ENCODE measurements around the gene PRKAA2. TPM values are rescaled to one million over a fixed set of nuclear protein-coding genes. Genes with fewer than 3 reads are reported as not detected.

PRKAA2 gene
- total and polyA plus RNA-seq, 2 of the 13 experiments (the other 11 are each of a cell fraction or from before 2014, with no cell fraction given): 6.0 to 7.5 TPM

GRCh38 chr1:56644919-56645676 lies at the start of gene PRKAA2 (continued):
- TF ChIP-seq ZNF747 (CRISPR knock-in tag; IDR thresholded peaks at IDR 0.05; ENCODE audit: borderline replicate concordance) (no peak), FOSL2 (CRISPR knock-in tag; IDR thresholded peaks at IDR 0.05) (peak; percentile 11; the same call in 1 of the 2 replicates), TIGD3 (CRISPR knock-in tag; IDR thresholded peaks at IDR 0.05; ENCODE audit: borderline replicate concordance) (no peak), ZNF800 (CRISPR knock-in tag; IDR thresholded peaks at IDR 0.05) (no peak), ZNF431 (CRISPR knock-in tag; IDR thresholded peaks at IDR 0.05; ENCODE audit: borderline replicate concordance, low read depth) (peak; percentile 91; the same call in 1 of the 2 replicates), PTBP1 (IDR thresholded peaks at IDR 0.05; ENCODE audit: low read depth, low read length, poor library complexity, severe bottlenecking) (no peak), NFE2L2 (IDR thresholded peaks at IDR 0.05; ENCODE audit: low read length) (no peak), SRSF1 (optimal IDR thresholded peaks at IDR 0.05; ENCODE audit: low read depth, low read length) (peak; percentile 37), TSC22D2 (CRISPR knock-in tag; IDR thresholded peaks at IDR 0.05; ENCODE audit: borderline replicate concordance) (0 out of 2 replicates have a peak, but pooled peaks have one; percentile 49), KDM5A (IDR thresholded peaks at IDR 0.05; ENCODE audit: borderline replicate concordance, low read length) (0 out of 2 replicates have a peak, but pooled peaks have one; percentile 21), PLRG1 (conservative IDR thresholded peaks at IDR 0.05) (no peak), ZBTB7B (CRISPR knock-in tag; IDR thresholded peaks at IDR 0.05) (0 out of 2 replicates have a peak, but pooled peaks have one; percentile 4), AGO2 (optimal IDR thresholded peaks at IDR 0.05; ENCODE audit: low read depth, low read length) (peak; percentile 8), SOX6 (IDR thresholded peaks at IDR 0.05) (no peak), SOX6 (CRISPR knock-in tag; IDR thresholded peaks at IDR 0.05) (0 out of 2 replicates have a peak, but pooled peaks have one; percentile 25), ONECUT2 (CRISPR knock-in tag; IDR thresholded peaks at IDR 0.05) (no peak), KLF13 (CRISPR knock-in tag; IDR thresholded peaks at IDR 0.05) (no peak), ZNF816 (CRISPR knock-in tag; IDR thresholded peaks at IDR 0.05; ENCODE audit: borderline replicate concordance) (no peak), ATRX (CRISPR knock-in tag; IDR thresholded peaks at IDR 0.05; ENCODE audit: borderline replicate concordance) (no peak), ZNF639 (CRISPR knock-in tag; conservative IDR thresholded peaks at IDR 0.05) (no peak; the same call in 1 of the 2 replicates)
- TF ChIP-seq, protein P1, sequence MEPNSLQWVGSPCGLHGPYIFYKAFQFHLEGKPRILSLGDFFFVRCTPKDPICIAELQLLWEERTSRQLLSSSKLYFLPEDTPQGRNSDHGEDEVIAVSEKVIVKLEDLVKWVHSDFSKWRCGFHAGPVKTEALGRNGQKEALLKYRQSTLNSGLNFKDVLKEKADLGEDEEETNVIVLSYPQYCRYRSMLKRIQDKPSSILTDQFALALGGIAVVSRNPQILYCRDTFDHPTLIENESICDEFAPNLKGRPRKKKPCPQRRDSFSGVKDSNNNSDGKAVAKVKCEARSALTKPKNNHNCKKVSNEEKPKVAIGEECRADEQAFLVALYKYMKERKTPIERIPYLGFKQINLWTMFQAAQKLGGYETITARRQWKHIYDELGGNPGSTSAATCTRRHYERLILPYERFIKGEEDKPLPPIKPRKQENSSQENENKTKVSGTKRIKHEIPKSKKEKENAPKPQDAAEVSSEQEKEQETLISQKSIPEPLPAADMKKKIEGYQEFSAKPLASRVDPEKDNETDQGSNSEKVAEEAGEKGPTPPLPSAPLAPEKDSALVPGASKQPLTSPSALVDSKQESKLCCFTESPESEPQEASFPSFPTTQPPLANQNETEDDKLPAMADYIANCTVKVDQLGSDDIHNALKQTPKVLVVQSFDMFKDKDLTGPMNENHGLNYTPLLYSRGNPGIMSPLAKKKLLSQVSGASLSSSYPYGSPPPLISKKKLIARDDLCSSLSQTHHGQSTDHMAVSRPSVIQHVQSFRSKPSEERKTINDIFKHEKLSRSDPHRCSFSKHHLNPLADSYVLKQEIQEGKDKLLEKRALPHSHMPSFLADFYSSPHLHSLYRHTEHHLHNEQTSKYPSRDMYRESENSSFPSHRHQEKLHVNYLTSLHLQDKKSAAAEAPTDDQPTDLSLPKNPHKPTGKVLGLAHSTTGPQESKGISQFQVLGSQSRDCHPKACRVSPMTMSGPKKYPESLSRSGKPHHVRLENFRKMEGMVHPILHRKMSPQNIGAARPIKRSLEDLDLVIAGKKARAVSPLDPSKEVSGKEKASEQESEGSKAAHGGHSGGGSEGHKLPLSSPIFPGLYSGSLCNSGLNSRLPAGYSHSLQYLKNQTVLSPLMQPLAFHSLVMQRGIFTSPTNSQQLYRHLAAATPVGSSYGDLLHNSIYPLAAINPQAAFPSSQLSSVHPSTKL (CRISPR knock-in tag; IDR thresholded peaks at IDR 0.05): no peak

Data from HepG2 (cell line).